Measurements from ENCODE around the gene ZNF385A.

GRCh38 chr12:54375259-54375579, 9.3 kb downstream of the ZNF385A start:
- no peak for TF ChIP-seq CTCF (tag by site-specific recombination; IDR thresholded peaks at IDR 0.05)
- no peak for TF ChIP-seq ZNF148 (tag by site-specific recombination; IDR thresholded peaks at IDR 0.05; ENCODE audit: borderline replicate concordance)
- no peak for TF ChIP-seq ZNF76 (tag by site-specific recombination; IDR thresholded peaks at IDR 0.05; ENCODE audit: borderline replicate concordance, low read depth)
- no peak for TF ChIP-seq PATZ1 (tag by site-specific recombination; IDR thresholded peaks at IDR 0.05)
